Breast epithelium (tissue), 3 donors: ENCODE results near the gene KIAA1217.

ENCODE experiments used
- CTCF ChIP-seq, 3 donors: fragments of 450-650 bp; IDR thresholded peaks; one replicate each; pipeline ENCODE4 v1.5.1; 2016 to 2017; ENCODE audit warnings: antibody characterized with exemption in 3 of 3, mild to moderate bottlenecking in 3 of 3, moderate library complexity in 3 of 3
- POLR2A ChIP-seq: fragments of 450-650 bp; IDR thresholded peaks from one replicate; pipeline ENCODE4 v1.6.1; 2016; ENCODE audit warnings: antibody characterized with exemption, mild to moderate bottlenecking, moderate library complexity

GRCh38 chr10:24201503-24202180, 7.3 kb upstream of the KIAA1217 start:
- no peak for TF ChIP-seq CTCF (IDR thresholded peaks at IDR 0.05)
- TF ChIP-seq POLR2A, result no peak
